GM21619 (cell line): ENCODE measurements around the gene MMD.
"Not testable (repeated sequence)": the region's sequence is repeated elsewhere in the genome, so short reads cannot be mapped to it uniquely, and the experiment has no call there.

Source experiments
- ATAC-seq: cut with Tn5 transposase; IDR thresholded peaks from one replicate; pipeline ENCODE4 v1.9.1; 2021; ENCODE audit not compliant: unreplicated experiment

MMD gene

DNA sequence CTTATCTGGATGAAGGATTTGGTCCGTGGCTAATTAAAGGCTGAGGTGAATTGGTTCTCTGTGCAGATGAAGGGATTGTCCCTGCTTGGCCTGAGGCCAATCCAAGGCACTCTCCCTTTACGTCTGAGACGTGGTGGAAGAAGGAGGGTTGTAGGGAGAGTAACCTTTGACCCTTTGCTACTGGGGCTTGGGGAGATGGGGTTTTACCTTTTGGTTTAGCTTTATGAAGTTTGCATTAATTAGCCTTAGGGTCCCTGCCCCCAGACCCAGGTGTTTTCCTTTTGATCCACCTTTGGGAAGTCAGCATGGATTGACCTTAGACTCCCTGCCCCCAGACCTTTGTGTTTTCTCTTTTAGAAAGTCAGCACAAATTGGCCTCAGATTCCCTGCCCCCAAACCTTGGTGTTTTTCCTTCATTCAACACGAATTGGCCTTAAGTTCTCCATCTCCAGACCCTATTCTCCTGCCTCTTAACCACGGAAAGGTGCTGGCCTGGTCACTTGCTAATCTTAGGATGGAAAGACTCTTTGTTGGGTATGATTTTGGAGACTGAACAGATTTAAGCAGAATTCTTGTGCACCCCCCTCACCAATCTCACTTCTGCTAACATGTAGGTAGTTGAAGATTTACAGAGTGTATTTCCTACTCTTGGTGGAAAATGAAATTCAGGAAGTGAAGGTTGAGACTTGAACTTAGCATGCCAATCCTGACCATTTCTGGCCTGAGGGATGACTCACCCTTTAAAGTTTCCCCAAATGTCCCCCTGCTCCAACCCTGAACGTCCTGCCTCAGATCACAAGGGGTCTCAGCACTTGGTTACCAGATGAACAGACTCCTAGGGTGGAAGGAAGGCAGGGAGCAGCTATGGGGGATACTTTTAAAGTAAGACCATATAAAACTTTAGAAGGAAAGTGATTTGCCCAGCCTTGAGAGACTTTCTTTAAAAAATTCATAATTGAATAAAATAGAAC lies 23.1 kb upstream of the MMD start:
- peak; percentile 69 for ATAC-seq

DNA sequence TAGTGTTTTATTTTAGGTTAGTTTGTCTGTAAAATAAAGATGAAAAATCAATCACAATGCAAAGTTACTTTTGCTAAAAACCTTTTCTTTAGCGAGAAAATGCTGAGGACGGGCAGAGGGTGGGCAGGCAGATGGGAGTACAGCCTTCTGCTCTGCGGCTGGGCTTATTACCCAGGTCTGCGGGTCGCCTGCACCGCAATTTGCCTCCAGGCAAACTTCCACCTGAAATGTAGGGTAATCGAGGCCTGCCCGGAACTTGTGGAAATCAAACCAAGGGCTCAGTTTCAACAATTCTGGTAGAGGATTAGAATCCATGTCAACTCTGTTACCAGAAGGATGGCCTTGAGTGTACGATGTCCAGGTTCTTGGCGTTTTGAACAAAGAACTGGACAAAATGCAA lies 22.3 kb upstream of the MMD start:
- no peak for ATAC-seq

DNA sequence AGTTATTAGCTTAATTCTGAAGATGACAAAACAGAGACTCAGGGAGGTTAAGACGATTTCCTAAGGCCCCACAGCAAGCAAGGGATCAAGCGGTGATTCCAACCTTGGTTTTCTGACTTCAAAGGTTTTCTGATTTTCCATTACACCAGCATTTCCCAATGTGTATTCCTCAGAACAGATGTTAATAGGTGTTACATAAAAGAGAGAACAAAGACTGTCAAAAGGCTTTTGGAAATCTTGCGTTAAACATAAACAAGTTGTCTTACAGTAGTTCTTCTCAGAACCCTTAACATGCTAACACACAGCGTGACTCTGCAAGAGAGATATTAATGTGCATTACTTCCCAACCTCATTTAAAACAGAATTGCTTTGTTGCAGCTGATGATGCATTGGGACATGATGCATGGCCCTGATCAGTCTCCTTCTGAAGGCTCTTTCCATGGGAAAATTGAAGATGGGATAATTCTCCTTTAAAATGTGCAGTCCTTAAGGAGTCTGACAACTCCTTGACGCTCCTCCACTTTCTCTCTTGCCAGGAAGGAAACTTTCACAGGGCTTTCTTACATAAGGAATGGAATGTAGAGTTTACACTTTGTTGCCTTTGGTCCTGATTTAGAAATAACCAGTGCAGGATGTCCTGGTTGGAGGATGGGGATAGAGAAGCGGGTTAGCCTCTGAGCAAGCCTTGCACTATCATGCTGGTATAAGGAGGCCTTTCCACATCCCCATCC lies 21.5 kb upstream of the MMD start:
- no peak for ATAC-seq

DNA sequence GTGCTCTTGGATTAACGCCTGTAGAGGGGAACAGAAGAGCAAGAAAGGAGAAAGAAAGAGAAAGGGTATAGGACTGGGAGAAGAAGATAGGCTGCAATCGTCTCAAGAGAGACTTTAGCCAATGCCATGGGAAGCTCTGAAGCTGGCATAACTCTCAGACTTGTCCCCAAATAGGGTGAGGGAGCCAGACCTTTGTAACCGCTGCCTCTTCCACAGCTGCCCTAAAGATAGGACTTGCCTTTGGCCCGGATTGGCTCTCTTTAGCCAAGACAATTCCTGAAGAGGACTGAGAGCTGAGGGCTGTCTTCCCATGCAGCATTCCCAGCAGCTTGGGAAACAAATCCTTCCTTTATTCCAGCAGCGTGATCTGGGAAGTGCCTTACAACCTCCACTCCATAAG lies 20.8 kb upstream of the MMD start:
- no peak for ATAC-seq

DNA sequence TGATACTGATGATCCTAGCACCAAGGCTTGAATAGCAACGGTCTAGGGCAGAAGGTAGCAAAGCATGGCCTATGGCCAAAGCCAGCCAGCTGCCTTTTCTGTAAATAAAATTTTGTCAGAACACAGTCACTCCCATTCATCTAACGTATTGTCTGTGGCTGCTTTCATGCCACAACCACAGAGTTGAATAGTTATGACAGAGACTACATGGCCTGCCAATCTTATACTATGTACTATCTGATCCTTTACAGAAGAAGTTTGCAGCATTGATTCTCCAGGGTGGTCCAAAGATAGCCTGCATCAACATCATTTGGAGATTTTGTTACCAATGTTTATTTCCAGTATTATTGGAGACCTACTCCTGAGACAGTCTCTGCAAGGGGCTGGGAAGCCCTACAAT lies 19.9 kb upstream of the MMD start:
- ATAC-seq = no peak

DNA sequence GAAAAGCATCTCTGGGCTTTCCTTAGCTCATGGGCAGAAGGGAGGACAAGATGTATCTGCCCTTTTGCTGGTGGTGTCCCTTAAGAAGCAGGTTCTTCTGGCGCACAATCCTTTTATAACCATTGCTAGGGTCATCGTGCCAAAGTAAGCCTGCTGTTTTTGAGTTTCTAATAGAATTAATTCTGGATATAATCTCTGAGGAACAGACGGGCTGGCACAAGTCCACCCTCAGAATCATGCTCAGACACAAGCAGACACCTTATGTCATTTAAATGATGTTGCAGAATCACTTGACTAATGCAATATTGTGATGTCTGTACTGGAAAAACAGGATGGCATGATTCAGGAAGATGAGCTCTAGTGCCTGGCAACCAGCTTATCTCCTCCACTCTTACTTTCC lies 18.8 kb upstream of the MMD start:
- ATAC-seq = no peak

DNA sequence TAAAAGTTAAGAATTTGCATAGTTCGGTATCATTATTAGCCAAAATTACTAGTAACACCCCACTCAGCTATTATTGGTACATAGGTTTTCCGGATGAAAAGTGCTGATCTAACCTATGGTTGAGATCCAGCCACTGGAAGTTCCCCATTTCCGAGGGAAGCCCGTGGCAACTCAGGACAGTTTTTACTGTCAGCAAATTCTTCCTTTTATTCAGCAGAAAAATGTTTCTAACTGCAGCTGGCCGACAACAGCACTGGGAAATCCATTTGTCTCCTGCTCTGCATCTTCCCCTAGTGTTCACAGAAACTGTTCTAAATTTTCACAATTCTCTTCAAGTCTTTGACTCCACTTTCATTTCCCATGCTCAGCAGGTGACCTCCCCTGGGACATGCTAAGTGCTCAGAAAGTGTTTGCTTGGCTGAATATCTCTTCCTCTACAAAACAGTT lies 15.5 kb upstream of the MMD start:
- peak; percentile 71 for ATAC-seq

DNA sequence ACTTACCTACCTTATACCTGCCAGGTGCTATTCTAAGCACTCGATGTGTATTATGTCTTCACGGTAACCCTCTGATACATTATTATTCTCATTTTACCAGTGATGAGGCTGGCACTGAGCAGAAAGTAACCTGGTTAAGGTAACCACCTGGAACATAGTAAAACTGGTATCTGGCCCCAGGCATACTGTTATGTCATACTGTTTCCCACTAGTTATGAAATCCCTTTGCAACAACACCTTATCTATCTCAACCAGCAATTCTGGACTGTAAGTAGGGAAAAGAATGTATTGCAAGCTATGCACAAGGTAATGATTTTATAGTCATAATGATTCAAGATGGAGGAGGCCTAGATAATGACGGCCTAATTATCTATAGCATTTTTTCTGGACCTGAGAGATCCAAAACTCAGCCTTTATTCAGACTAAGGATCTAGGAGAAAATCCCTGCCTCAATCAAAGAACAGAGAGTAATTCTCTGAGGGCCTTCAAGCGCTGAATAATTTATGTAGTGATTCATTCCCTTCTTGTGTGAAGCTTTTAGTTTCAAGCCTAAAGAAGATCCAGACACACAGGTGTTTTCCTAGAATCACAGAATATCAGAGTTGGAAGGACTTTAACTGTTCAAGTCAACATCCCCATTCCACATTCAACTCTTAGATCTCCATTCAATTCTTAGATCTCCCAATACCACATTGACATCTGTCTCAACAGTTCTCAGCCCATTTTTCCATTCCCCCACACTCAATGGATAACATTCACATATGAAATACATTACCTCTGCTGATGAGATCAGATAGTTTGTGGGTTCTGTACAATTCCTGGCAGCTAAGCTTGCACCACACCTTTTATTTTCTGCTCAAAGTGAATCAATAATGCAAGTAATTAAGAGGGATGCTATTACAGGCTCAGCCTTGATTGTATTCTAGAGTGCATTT lies 14.9 kb upstream of the MMD start:
- peak; percentile 22 for ATAC-seq

DNA sequence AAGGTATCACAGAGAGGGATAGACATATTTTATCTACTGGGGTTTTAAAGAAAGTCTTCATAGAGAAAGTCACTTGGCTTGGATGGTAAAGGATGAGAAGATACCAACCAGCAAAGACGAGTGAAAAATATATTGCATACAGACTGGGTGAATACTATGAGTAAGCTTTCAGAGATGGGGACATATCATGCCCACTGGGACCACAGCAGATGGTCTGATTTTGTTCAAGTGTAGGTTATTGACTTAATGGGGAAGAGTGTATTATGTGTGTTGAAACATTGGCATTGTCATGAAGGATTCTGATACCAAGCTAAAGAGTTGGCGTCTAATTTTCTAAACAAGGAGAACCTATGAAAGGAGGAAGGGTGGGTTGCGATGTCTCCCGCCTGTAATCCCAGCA lies 13.8 kb upstream of the MMD start:
- no peak for ATAC-seq

DNA sequence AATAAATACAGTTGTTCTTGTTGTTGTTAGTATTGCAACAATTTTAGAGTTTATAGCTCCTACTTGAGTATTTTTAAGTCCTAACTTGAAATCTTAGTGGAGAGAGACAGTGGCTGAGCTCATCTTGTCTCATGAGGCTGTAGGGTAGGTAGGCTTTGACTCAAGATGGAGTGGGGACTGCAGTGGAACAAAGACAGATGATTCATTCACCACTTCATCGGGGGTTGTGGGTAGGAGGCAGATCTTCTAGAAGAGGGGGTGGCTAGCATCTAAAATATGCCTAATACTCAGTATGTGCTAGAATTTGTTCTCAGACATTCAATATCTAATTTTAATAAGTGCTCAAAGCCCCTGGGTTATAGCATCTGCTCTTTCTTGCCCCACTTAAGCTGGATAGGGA lies 13.1 kb upstream of the MMD start:
- ATAC-seq = no peak

DNA sequence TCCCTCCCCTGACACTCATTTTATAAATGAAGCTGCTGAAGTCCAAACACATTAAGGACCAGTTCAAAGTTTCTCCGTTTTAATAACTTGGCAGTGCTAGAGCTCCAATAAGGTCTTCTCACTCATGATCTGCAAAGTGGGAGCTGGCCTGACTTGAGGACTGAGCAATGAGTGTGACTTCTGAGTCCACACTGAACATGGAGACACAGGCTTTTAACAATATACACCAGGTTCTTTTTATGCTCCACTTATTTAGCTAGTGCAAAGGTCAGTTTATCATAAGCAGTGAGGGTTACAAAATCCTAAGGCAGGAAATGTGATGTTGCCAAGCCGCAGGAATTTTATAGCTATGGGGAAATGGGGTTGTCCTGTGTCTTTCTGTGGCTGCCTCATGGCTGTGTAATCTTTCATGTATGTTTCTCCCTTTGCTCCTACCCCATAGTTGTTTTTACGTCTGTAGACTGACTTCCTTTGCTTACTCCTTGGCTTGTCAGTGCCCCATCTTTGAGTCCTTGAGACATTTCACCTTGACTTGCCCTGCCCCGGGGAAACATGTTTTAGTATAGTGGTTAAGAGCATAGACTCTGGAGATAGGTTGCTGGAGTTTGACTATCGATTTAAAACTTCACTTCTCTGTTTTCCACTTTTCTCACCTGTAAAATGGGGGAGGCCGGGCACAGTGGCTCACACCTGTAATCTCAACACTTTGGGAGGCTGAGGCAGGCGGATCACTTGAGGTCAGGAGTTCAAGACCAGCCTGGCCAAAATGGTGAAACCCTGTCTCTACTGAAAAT lies 12.2 kb upstream of the MMD start:
- no peak for ATAC-seq

DNA sequence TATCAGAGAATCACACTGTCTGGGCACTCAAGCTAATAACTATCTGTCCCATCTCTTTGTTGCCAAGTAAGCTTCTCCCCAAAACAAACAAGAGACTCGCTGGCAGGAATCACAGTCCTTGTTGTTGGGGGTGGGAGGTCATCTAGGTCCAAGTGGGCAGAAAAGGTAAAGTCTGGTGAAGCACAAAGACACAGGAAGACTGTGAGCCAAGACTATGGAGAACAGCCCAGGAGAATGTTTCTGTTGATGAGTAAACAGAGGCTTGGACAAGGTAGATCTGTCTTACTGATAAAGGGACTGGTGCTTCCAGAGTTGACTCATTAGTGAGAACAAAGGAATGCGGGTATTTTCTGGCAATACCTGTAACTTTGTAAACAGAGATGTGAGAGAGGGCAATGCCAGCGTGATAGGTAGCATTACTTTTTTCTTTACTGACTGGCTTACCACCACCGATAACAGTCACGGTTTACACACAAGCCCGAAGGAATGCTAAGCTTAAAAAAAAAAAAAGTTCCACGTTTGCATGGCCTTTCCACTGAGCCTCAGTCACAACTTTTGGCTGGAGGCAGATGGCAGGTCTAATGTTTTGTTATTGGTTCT lies 11.5 kb upstream of the MMD start:
- ATAC-seq = no peak

DNA sequence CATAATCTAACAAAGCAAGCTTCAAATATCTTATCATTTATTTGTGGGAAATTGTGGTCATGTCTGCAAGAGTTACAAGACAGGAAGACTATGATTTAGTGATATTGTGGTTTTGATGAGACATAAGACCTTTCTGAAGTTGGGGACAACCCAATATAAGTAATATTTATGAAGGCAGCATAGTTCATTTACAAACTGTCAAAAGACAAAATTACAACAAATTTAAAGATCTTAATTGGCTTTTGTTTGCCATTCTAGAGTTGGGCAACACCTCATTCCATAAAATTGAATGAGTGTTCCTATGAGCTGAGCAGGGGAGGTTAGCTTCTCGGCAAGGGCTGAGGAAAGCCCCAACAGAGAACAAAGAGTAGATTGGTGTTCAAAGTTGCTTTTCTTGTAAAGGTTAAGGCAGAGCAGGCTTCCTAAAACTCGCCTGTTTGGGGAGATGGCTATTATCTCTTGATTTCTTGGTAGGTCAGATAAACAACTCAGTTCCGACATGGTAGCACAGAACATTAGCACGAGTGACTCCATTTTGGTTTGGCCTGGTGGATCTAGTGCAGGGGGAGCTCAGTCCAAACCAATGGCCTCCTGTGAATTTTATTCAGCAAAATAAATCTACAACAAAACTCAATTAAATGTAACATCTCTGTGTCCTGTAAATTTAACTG lies 10.9 kb upstream of the MMD start:
- no peak for ATAC-seq

DNA sequence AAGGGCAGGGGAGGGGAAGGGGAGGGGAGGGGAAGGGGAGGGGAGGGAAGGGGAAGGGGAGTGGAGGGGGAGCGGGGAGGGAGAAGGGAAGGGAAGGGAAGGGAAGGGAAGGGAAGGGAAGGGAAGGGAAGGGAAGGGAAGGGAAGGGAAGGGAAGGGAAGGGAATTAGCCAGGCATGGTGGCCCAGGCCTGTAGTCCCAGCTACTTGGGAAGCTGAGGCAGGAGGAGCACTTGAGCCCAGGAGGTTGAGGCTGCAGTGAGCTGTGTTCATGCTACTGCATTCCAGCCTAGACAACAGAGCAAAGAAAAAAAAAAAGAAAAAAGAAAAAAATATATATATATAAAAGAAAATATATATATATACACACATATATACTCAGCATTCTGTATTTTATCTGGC lies 10.3 kb upstream of the MMD start:
- ATAC-seq = not testable (repeated sequence)

DNA sequence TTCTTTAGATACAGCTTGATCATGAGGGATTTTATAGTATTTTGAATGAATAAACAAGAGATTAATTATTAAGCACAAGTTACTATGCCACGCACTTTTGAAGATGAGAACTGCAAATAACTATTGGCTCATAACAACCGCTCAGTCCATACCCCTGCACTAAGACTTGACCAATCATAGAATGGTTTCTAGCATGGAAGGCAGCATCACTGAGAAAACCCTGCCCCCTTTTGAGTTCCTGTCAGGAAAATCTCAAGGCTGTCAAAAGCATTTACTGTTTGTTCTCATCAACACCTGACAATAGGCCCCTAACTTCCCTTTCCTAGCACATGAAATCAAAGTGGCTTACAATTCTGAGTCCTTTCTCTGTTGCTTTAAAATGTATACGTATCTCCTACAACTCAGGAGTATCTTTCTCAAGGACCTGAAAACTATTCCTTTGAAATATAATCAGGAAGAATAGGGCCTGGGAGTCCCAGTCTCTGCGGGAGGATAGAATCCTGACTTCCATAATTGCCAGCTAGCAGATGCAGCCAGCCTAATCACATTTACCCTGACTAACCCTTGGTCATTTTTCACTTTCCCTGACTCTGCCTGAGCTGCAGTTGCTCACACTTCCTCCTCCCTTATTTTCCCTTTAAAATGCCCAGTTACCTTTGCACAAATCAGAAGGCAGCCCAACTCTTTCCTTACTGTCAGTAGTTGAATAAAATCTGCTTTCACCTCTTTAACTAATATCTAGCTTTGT lies 9.1 kb upstream of the MMD start:
- ATAC-seq = no peak

DNA sequence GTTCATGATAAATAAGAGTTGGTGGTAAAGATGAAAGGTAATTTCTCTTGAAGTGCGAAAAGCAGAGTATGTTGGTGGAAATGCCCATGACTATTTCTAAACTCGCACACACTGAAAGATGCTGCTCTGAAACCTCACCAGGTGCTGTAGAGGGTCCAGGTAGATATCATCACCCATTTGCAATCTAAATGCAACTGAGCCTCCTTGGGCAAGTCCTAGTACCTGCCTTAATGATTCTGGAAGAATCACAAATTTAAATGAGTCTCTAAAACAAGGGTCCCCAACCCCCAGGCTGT lies 5.9 kb upstream of the MMD start:
- ATAC-seq = peak; percentile 18

DNA sequence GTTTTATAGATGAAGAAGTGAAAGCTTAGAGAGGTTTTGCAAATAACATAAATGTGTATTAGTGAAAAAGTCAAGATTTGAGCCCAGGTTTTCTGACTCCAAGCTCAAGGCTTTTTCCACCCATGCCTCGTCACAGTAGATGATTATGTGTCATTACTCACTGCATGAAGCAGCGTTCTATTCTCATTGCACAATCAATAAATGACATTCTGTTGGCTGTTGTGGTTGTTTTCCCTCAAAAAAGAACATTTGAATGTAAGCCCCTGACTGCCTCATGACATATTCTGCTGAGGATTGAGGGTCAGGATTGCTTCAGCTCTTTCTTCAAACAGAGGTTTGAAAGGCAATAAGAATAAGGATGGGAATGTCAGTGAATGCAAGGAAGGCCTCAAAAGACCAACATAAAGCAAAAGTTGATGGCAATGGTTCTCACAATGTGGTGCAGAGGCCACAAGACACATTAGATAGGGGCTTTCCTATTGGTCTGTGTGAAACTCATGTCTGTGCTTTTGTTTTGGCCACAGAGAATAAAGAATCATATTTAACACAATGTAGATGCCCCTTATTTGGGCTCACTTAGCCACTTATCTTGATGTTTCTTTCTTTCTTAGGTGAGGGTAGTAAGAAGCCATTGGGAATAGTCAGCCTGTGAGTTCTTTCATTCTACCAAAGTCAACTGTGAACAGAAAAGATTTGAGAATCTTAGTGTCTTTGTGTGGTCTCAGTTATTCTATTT lies 5.4 kb upstream of the MMD start:
- peak; percentile 47 for ATAC-seq

DNA sequence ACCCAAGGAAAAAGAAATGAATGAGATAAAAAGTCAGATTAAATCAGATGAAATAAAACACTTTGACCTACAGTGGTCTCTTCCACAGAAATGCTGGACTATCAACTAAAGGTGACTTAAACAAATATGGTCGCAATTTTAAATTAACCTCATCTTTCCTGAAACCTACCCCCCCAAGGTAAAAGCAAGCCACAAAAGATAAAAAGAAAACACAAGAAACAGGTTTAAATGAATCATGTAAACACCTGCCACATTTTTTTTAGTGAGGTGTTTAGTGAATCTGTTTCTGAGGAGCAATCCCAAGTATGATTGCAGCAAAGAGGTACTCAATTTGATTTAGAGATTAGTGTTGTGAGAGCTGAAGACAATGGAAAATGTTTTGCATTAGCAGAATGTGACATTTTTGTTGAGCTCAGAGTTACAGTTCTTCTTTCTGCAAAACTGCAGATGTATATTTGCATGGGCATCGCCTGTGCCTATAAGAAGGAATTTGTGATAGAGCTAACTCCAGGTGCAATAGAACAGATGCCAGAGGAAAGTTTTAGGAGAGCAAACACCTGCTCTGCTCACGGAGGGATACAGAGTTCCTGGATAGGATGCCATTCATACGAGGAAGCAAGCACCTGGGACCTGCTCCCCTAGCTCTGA lies 3.4 kb upstream of the MMD start:
- no peak for ATAC-seq
